K562 (cell line): ENCODE measurements around the gene SNX27. TPM values are rescaled to one million over a fixed set of nuclear protein-coding genes. Genes with fewer than 3 reads are reported as not detected.

Experiments
- BMI1 ChIP-seq: fragments of 150-350 bp; IDR thresholded peaks from 2 replicates; pipeline ENCODE4 v1.6.1; 2014; ENCODE audit warnings: low read length
- BRD4 ChIP-seq: fragments of 200-600 bp; sonication (generic); IDR thresholded peaks from 2 replicates; pipeline ENCODE4 v1.6.1; 2017; ENCODE audit warnings: inconsistent platforms
- CCNT2 ChIP-seq: IDR thresholded peaks from 2 replicates; pipeline ENCODE4 v1.6.1; 2011; ENCODE audit warnings: borderline replicate concordance, low read depth, mild to moderate bottlenecking, moderate library complexity, mixed read lengths, low read length; ENCODE audit not compliant: insufficient read length; ENCODE audit errors: extremely low read depth
- DNMT1 ChIP-seq: fragments of 450-650 bp; IDR thresholded peaks from 2 replicates; pipeline ENCODE4 v1.6.1; 2016; ENCODE audit warnings: antibody characterized with exemption, mild to moderate bottlenecking
- ETV1 ChIP-seq: fragments of 450-650 bp; conservative IDR thresholded peaks from 2 replicates; pipeline ENCODE4 v1.6.1; 2016; ENCODE audit warnings: missing genetic modification characterization, control low read depth, low read depth, missing compliant biosample characterization
- MAZ ChIP-seq, 2 experiments: fragments of 450-650 bp in 1 of 2; sonication (generic) in 1 of 2; formaldehyde crosslinking; IDR thresholded peaks in 1 of 2; conservative IDR thresholded peaks in 1 of 2; 2 replicates each; pipeline versions ENCODE4 v1.4.0 to v1.5.0; 2020; ENCODE audit warnings: mild to moderate bottlenecking in 1 of 2, missing genetic modification reagents in 1 of 2
- ZFP36 ChIP-seq: fragments of 150-350 bp; IDR thresholded peaks from 2 replicates; pipeline ENCODE4 v1.6.1; 2018; ENCODE audit warnings: low read length, low read depth; ENCODE audit not compliant: partially characterized antibody
- ZFPM2 ChIP-seq: fragments of 250-450 bp; sonication (Bioruptor Pico); IDR thresholded peaks from 2 replicates; pipeline ENCODE4 v1.5.1; 2022; ENCODE audit warnings: mild to moderate bottlenecking
- ZNF644 ChIP-seq: fragments of 200-800 bp; sonication (Bioruptor generic); IDR thresholded peaks from 2 replicates; pipeline ENCODE4 v1.6.1; 2016; ENCODE audit warnings: low read depth, missing genetic modification characterization, missing compliant biosample characterization
- polyA plus RNA-seq, 8 experiments: library from polyadenylated mRNA; depleted of rRNA in 4 of 8; stranded (reverse) in 5 of 8; unstranded in 3 of 8; fragments of >200 nt; fragmentation: Nextera tagmentation in 2 of 8; fragmentation: Illumina TruSeq in 1 of 8; extraction: Ambion mirVana in 2 of 8; extraction: Trizol in 1 of 8; gene quantifications; 2 replicates each; pipeline versions ENCODE4 v1.2.1 to v1.2.3, GENCODE V29; 2011 to 2014; ENCODE audit warnings: inconsistent platforms in 1 of 8, missing spikeins in 1 of 8
- total RNA-seq, 7 experiments: library from RNA; depleted of rRNA in 6 of 7; stranded (reverse); fragments of >200 nt in 6 of 7; fragmentation: Illumina TruSeq in 2 of 7; extraction: Trizol in 2 of 7; gene quantifications; 2 replicates each; pipeline versions ENCODE4 v1.2.1 to v1.2.3, GENCODE V29; 2011 to 2021; ENCODE audit warnings: low replicate concordance in 1 of 7
- TF ChIP-seq, protein P1 (sequence below): IDR thresholded peaks from 2 replicates; pipeline ENCODE4 v1.6.1; 2011; ENCODE audit warnings: borderline replicate concordance, low read depth, mild to moderate bottlenecking, moderate library complexity, low read length; ENCODE audit not compliant: insufficient read depth, poor library complexity, severe bottlenecking
- TF ChIP-seq, protein P2 (sequence below): fragments of 250-450 bp; sonication (Bioruptor Pico); IDR thresholded peaks from 2 replicates; pipeline ENCODE4 v1.8.0; 2022; ENCODE audit warnings: moderate library complexity, mild to moderate bottlenecking, inconsistent platforms
- TF ChIP-seq, protein P3 (sequence below), 3 experiments: fragments of 200-800 bp in 1 of 3; sonication (Bioruptor generic) in 1 of 3; sonication (generic) in 1 of 3; formaldehyde crosslinking in 1 of 3; IDR thresholded peaks; 2 replicates each; pipeline versions ENCODE4 v1.6.1 to v1.8.0; 2016 to 2022; ENCODE audit warnings: mild to moderate bottlenecking in 2 of 3, missing compliant biosample characterization in 2 of 3, missing genetic modification characterization in 2 of 3, missing genetic modification reagents in 1 of 3
- TF ChIP-seq, protein P4 (sequence below): fragments of 450-650 bp; formaldehyde crosslinking; IDR thresholded peaks from 2 replicates; pipeline ENCODE4 v1.4.0; 2020; ENCODE audit warnings: mild to moderate bottlenecking, moderate library complexity
- TF ChIP-seq, protein P5 (sequence below): sonication (generic); formaldehyde crosslinking; IDR thresholded peaks from 2 replicates; pipeline ENCODE4 v1.8.0; 2022; ENCODE audit warnings: missing genetic modification reagents, mild to moderate bottlenecking, borderline replicate concordance
- TF ChIP-seq, protein P6 (sequence below): sonication (generic); formaldehyde crosslinking; IDR thresholded peaks from 2 replicates; pipeline ENCODE4 v1.8.0; 2022; ENCODE audit warnings: mild to moderate bottlenecking, low read depth, missing genetic modification reagents
- TF ChIP-seq, protein P7 (sequence below): fragments of 450-650 bp; IDR thresholded peaks from 2 replicates; pipeline ENCODE4 v1.6.1; 2016; ENCODE audit warnings: missing biosample characterization, missing genetic modification characterization
- TF ChIP-seq, protein P8 (sequence below): fragments of 450-650 bp; IDR thresholded peaks from 2 replicates; pipeline ENCODE4 v1.6.1; 2014; ENCODE audit warnings: low read depth, mild to moderate bottlenecking, moderate library complexity, borderline replicate concordance

SNX27 gene
- total and polyA plus RNA-seq, 9 of the 15 experiments (the other 6 are each of a cell fraction or from before 2014, with no cell fraction given), result 4.5 to 18.7 (median 10.1) TPM

DNA sequence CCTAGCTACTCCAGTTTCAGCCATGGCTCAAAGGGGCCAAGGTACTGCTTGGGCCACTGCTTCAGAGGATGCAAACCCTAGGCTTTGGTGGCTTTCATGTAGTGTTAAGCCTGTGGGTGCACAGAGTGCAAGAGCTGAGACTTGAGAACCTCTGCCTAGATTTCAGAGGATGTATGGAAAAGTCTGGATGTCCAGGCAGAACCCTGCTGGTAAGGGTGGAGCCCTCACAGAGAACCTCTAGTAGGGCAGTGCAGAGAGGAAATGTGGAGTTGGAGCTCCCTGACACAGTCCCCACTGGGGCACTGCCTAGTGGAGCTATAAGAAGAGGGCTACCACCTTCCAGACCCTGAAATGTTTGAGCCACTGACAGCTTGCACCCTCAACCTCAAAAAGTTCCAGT lies 125.6 kb downstream of the SNX27 start (continued):
- no peak for TF ChIP-seq BRD4
- TF ChIP-seq, protein P1, sequence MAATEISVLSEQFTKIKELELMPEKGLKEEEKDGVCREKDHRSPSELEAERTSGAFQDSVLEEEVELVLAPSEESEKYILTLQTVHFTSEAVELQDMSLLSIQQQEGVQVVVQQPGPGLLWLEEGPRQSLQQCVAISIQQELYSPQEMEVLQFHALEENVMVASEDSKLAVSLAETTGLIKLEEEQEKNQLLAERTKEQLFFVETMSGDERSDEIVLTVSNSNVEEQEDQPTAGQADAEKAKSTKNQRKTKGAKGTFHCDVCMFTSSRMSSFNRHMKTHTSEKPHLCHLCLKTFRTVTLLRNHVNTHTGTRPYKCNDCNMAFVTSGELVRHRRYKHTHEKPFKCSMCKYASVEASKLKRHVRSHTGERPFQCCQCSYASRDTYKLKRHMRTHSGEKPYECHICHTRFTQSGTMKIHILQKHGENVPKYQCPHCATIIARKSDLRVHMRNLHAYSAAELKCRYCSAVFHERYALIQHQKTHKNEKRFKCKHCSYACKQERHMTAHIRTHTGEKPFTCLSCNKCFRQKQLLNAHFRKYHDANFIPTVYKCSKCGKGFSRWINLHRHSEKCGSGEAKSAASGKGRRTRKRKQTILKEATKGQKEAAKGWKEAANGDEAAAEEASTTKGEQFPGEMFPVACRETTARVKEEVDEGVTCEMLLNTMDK, result no peak
- TF ChIP-seq BMI1, result no peak
- no peak for TF ChIP-seq CCNT2
- no peak for TF ChIP-seq ETV1 (tag)
- TF ChIP-seq, protein P2, sequence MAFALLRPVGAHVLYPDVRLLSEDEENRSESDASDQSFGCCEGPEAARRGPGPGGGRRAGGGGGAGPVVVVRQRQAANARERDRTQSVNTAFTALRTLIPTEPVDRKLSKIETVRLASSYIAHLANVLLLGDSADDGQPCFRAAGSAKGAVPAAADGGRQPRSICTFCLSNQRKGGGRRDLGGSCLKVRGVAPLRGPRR, result no peak
- TF ChIP-seq, protein P3, sequence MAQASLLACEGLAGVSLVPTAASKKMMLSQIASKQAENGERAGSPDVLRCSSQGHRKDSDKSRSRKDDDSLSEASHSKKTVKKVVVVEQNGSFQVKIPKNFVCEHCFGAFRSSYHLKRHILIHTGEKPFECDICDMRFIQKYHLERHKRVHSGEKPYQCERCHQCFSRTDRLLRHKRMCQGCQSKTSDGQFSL (CRISPR knock-in tag; IDR thresholded peaks at IDR 0.05), result no peak
- TF ChIP-seq, protein P3 (tag; IDR thresholded peaks at IDR 0.05), result no peak
- no peak for TF ChIP-seq ZFPM2 (CRISPR knock-in tag)
- TF ChIP-seq, protein P4, sequence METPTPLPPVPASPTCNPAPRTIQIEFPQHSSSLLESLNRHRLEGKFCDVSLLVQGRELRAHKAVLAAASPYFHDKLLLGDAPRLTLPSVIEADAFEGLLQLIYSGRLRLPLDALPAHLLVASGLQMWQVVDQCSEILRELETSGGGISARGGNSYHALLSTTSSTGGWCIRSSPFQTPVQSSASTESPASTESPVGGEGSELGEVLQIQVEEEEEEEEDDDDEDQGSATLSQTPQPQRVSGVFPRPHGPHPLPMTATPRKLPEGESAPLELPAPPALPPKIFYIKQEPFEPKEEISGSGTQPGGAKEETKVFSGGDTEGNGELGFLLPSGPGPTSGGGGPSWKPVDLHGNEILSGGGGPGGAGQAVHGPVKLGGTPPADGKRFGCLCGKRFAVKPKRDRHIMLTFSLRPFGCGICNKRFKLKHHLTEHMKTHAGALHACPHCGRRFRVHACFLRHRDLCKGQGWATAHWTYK, result no peak
- TF ChIP-seq MAZ (CRISPR knock-in tag; conservative IDR thresholded peaks at IDR 0.05 in 1 of 2, IDR thresholded peaks at IDR 0.05 in 1 of 2), result no peak
- TF ChIP-seq, protein P5, sequence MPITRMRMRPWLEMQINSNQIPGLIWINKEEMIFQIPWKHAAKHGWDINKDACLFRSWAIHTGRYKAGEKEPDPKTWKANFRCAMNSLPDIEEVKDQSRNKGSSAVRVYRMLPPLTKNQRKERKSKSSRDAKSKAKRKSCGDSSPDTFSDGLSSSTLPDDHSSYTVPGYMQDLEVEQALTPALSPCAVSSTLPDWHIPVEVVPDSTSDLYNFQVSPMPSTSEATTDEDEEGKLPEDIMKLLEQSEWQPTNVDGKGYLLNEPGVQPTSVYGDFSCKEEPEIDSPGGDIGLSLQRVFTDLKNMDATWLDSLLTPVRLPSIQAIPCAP (CRISPR knock-in tag), result no peak
- TF ChIP-seq DNMT1, result no peak
- TF ChIP-seq, protein P6, sequence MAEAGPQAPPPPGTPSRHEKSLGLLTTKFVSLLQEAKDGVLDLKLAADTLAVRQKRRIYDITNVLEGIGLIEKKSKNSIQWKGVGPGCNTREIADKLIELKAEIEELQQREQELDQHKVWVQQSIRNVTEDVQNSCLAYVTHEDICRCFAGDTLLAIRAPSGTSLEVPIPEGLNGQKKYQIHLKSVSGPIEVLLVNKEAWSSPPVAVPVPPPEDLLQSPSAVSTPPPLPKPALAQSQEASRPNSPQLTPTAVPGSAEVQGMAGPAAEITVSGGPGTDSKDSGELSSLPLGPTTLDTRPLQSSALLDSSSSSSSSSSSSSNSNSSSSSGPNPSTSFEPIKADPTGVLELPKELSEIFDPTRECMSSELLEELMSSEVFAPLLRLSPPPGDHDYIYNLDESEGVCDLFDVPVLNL, result no peak
- TF ChIP-seq ZNF644 (tag), result no peak
- TF ChIP-seq ZFP36, result peak; percentile 71
- TF ChIP-seq, protein P7, sequence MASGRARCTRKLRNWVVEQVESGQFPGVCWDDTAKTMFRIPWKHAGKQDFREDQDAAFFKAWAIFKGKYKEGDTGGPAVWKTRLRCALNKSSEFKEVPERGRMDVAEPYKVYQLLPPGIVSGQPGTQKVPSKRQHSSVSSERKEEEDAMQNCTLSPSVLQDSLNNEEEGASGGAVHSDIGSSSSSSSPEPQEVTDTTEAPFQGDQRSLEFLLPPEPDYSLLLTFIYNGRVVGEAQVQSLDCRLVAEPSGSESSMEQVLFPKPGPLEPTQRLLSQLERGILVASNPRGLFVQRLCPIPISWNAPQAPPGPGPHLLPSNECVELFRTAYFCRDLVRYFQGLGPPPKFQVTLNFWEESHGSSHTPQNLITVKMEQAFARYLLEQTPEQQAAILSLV (tag), result no peak
- TF ChIP-seq, protein P8, sequence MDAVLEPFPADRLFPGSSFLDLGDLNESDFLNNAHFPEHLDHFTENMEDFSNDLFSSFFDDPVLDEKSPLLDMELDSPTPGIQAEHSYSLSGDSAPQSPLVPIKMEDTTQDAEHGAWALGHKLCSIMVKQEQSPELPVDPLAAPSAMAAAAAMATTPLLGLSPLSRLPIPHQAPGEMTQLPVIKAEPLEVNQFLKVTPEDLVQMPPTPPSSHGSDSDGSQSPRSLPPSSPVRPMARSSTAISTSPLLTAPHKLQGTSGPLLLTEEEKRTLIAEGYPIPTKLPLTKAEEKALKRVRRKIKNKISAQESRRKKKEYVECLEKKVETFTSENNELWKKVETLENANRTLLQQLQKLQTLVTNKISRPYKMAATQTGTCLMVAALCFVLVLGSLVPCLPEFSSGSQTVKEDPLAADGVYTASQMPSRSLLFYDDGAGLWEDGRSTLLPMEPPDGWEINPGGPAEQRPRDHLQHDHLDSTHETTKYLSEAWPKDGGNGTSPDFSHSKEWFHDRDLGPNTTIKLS, result no peak
